GM18511 (cell line): ENCODE data around the gene CCDC71.

ENCODE experiments used
- ATAC-seq: cut with Tn5 transposase; IDR thresholded peaks from one replicate; pipeline ENCODE4 v1.9.1; 2021; ENCODE audit warnings: mild to moderate bottlenecking, moderate library complexity; ENCODE audit not compliant: unreplicated experiment

CCDC71 gene

DNA sequence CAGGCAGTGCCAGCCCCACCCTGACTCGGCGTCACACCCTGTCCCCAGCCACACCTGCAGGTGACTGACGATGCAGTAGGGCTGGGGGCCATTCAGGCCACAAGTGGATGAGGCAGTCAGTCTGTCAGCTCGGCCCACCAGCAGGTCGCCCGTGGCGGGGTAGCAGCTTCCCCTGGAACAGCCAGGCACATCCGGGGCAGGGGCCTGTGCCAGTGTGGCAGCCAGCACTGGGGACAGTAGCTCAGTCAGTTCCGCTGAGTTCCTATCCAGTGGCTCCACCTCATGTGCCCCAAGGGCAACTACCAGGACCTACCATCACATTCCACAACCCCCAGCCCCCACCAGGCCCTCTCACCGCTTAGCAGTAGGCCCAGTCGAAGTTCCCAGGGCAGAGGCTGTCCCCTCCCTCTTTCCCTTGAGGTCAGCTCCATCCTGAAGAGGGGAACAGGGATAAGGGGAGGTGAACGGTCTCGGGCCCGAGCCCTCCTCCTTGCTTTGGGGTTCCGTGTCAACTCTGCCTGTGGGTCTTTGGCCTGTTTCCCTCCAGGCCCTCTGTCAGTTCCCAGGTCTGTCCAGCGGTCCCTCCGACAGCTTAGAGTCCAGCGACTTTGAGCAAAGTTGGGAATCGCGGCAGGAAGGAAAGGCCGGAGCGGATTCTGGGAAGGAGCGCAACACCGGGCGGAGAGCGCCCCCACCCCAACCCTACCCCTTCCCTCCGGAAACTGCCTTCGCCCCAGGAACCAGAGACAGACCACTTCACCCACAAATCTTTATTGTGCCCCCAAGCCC lies 33.5 kb downstream of the CCDC71 start, which contains the start of gene LAMB2:
TSS of gene LAMB2 (minus strand) at position 614 of the 789 bp plus-strand sequence. CDS start at position 431, 183 bp downstream.
- ATAC-seq: no peak

GRCh38 chr3:49132073-49132436 lies 34.1 kb downstream of the CCDC71 start:
- no peak for ATAC-seq

DNA sequence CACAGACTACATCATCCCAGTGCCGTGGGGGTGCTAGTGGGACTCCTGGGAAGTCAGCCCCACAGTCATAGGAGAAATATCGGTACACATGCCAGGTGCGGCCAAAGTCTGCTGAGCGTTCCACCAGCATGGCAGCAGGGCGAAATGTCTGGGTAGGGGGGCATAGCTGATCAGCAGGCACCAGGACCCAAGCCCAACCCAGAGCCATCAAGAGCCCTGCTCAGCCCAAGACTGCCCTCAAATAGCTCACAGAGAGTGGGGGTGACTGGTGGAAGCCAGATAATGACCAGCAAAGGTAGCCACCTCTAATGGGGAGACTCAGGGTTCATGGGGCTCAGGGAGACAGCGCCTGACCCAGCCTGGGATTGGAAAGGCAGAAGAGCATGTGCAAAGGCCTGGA lies 34.6 kb downstream of the CCDC71 start:
- ATAC-seq: no peak

GRCh38 chr3:49131040-49131439 lies 35.1 kb downstream of the CCDC71 start:
- ATAC-seq: no peak

DNA sequence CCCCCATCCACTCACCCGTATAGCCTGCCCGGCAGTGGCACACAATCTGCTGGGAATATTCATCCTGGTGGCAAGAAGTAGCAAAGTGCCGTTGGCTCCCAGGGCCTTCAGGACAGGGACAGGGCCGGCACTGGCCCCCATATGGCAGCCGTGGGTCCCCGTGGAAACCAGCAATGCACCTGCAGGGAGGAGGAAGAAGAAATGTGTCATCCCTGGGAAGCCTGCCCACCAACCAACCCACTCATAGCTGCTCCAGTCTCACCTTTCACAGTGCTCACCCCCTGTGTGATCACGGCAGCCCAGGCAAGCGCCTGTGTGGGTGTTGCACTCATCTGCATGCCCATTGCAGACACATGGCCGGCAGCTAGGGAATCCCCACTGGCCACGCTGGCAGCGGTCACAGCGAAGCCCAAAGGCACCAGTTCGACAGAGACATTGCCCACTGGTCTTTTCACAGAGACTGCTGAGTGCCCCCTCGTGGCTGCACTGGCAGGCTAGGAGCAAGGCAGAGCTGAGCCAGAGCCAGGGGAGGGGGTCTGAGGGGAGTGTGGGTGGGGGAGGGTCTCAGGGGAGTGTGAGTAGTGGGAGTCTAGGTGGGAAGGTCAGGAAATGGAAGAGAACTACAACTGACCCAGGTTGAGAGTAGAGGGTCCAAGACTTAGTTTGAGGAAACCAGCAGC lies 41.0 kb downstream of the CCDC71 start:
- ATAC-seq: no peak

DNA sequence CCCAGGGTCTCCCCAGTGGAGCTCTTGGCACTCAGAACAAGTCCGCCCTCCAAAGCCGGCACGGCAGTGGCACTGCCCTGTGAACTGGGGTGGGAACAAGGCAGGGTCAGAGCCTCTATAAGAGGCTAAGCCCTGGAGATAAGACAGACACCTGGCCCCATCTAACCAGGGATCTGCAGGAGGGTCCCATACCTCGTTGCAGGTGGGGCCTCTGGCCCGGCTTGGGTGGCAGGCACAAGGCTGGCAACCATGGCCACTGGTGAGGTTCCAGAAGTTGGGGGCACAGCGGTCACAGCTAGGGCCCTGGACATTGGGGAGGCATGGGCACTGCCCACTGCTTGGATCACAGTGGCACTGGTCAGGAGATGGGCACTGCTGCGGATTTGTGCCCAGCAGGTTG lies 41.9 kb downstream of the CCDC71 start:
- no peak for ATAC-seq

GRCh38 chr3:49123687-49124086 lies 42.4 kb downstream of the CCDC71 start:
- ATAC-seq: no peak

- ATAC-seq: no peak
Observed at GRCh38 chr3:49122886-49123545, 43.1 kb downstream of the CCDC71 start.

GRCh38 chr3:49122451-49122850 lies 43.7 kb downstream of the CCDC71 start:
- no peak for ATAC-seq

GRCh38 chr3:49122022-49122421 lies 44.1 kb downstream of the CCDC71 start:
- no peak for ATAC-seq

DNA sequence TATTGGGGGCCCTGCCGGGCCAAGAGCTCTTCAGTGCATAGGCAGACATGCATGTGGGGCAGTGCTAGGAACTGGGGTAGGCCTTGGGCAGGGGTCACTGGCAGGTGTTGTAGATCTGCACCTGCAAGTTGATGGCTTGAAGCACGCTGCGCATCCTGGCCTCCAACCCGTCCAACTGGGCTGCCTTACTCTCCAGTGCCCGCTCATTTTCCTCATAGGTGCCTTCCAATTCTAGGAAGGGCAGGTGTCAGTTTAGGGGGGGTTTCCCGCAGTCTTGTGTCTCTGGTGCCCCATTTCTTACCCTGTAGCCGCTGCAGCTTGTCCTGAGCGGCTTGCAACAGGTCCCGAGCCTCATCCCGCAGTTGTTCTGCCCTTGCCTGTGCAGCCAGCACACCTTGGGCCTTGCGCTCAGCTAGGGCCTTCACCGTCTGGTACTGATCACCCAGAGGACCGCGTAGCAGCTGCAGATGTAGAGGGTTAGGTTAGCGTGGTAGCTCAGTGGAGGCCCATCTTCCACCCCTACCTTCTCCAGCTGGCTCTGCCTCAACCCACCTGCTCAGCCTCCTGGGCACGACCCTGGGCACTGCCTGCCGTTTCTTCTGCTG lies 44.9 kb downstream of the CCDC71 start:
- ATAC-seq: no peak

- peak; percentile 90 for ATAC-seq
Observed at GRCh38 chr3:49120438-49121131, 45.5 kb downstream of the CCDC71 start, which contains the start of gene USP19. Gene USP19, minus strand, starts transcription at chr3:49120823. Its CDS starts 1,678 bp downstream, at chr3:49119145.

GRCh38 chr3:49120096-49120437 lies 46.1 kb downstream of the CCDC71 start:
- peak; percentile 15 for ATAC-seq

DNA sequence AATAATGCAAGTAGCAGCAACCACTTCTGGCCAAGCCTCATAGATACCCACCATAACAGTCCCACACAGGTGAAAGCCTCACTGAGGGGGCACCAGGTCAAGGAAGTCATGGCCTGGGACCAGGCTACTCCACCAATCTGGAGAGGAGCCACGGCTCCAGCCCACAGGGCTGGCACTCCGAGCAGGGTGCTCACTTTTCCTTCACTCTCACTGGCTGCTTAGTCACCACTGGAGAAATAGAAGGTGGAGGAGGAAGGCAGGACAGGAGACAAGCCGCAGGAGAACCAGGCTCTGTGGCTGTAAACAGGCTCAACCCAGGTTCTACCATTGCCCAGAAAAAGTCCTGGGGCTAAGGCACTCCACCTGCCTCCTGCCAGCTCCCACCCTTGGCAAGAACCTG lies 46.7 kb downstream of the CCDC71 start:
- no peak for ATAC-seq

- no peak for ATAC-seq
Observed at GRCh38 chr3:49119036-49119435, 47.1 kb downstream of the CCDC71 start.
